HCT116 (cell line): Measurements from ENCODE around the gene SMIM44. TPM values are rescaled to one million over a fixed set of nuclear protein-coding genes. Genes with fewer than 3 reads are reported as not detected.

Source experiments
- ATAC-seq: fragments of 200-7000 bp; cut with Tn5 transposase; 2 replicates; pipeline ENCODE4 v1.9.1; 2020; ENCODE audit warnings: mild to moderate bottlenecking, moderate library complexity
- BruUV-seq: library from RNA; stranded (reverse); fragments of 400-500 nt; replicated peaks from 2 replicates; lab custom pipeline; 2021; lab: Mats Ljungman, UMichigan
- CTCF ChIA-PET: fragments of 300-600 bp; sonication (Branson Sonifier 250); formaldehyde crosslinking; loops from one replicate; lab custom pipeline; 2021; ENCODE audit warnings: antibody characterized with exemption; lab: Charles Lee
- POLR2A ChIA-PET: fragments of 300-600, 350-600 bp; sonication (Branson Sonifier 250); formaldehyde crosslinking; loops from one replicate; lab custom pipeline; 2021; ENCODE audit warnings: antibody characterized with exemption; lab: Charles Lee
- RAD21 ChIA-PET, 2 experiments: fragments of 300-600 bp; sonication (Branson Sonifier 250); formaldehyde crosslinking; loops; one replicate each; lab custom pipeline; 2023; ENCODE audit warnings: low total read pairs in 2 of 2; ENCODE audit not compliant: uncharacterized antibody in 2 of 2, unreplicated experiment in 2 of 2, low non-redundant PET in 1 of 2; lab: Charles Lee
- DNase-seq: peaks from one replicate; pipeline ENCODE4 v3.0.0-alpha.2; 2010; ENCODE audit warnings: low read depth, low spot score
- H2AFZ ChIP-seq: fragments of 200-600 bp; shearing (Covaris generic), sonication (generic); 2 replicates; pipeline ENCODE4 v1.6.1; 2017; ENCODE audit warnings: low read depth, mixed run types, mixed read lengths, antibody characterized with exemption, low read length; ENCODE audit not compliant: poor library complexity, severe bottlenecking
- H3K27ac ChIP-seq: 2 replicates; pipeline ENCODE4 v1.5.1; 2012; ENCODE audit warnings: low read depth, low read length
- H3K27me3 ChIP-seq: fragments of 200-600 bp; sonication (generic); 2 replicates; pipeline ENCODE4 v1.6.1; 2016; ENCODE audit warnings: mixed run types, low read length, mixed read lengths; ENCODE audit not compliant: insufficient read depth
- H3K36me3 ChIP-seq, 2 experiments: fragments of 200-500 bp in 1 of 2; fragments of 200-600 bp in 1 of 2; sonication (Bioruptor generic) in 1 of 2; sonication (generic) in 1 of 2; 2 replicates each; pipeline versions ENCODE4 v1.5.1 to v1.6.1; 2014 to 2016; ENCODE audit warnings: low read length in 2 of 2, inconsistent platforms in 1 of 2, mixed read lengths in 1 of 2, mixed run types in 1 of 2; ENCODE audit not compliant: insufficient read depth in 2 of 2, control insufficient read depth in 1 of 2
- H3K4me1 ChIP-seq, 2 experiments: fragments of 200-600 bp in 1 of 2; sonication (generic) in 1 of 2; 2 replicates each; pipeline versions ENCODE4 v1.5.1 to v1.6.1; 2012 to 2017; ENCODE audit warnings: low read length in 2 of 2, inconsistent platforms in 1 of 2, mild to moderate bottlenecking in 1 of 2, mixed read lengths in 1 of 2, mixed run types in 1 of 2, moderate library complexity in 1 of 2; ENCODE audit not compliant: insufficient read depth in 2 of 2, control insufficient read depth in 1 of 2
- H3K4me2 ChIP-seq: fragments of 200-600 bp; sonication (generic); 2 replicates; pipeline ENCODE4 v1.6.1; 2017; ENCODE audit warnings: mixed run types, low read length, mixed read lengths
- H3K4me3 ChIP-seq, 2 experiments: fragments of 200-600 bp in 1 of 2; sonication (generic) in 1 of 2; replicated peaks in 1 of 2; 2 replicates each; pipeline ENCODE4 v1.5.1; 2011 to 2016; ENCODE audit warnings: low read length in 2 of 2, control low read depth in 1 of 2, low read depth in 1 of 2, mild to moderate bottlenecking in 1 of 2, mixed read lengths in 1 of 2, mixed run types in 1 of 2
- H3K79me2 ChIP-seq: fragments of 200-600 bp; sonication (generic); 2 replicates; pipeline ENCODE4 v1.6.1; 2017; ENCODE audit warnings: mild to moderate bottlenecking, mixed run types, low read length, moderate library complexity, mixed read lengths; ENCODE audit not compliant: insufficient read depth
- H3K9ac ChIP-seq: fragments of 200-600 bp; sonication (generic); 2 replicates; pipeline ENCODE4 v1.6.1; 2016; ENCODE audit warnings: low read length, mixed read lengths
- H3K9me2 ChIP-seq: fragments of 200-600 bp; sonication (generic), shearing (Covaris generic); 2 replicates; pipeline ENCODE4 v1.6.1; 2017; ENCODE audit warnings: mixed run types, mild to moderate bottlenecking, moderate library complexity; ENCODE audit not compliant: insufficient read depth
- H3K9me3 ChIP-seq, 2 experiments: fragments of 200-500 bp in 1 of 2; fragments of 200-600 bp in 1 of 2; sonication (Bioruptor generic) in 1 of 2; sonication (generic) in 1 of 2; 2 replicates each; pipeline ENCODE4 v1.6.1; 2014 to 2017; ENCODE audit warnings: low read length in 2 of 2, mixed read lengths in 2 of 2, inconsistent platforms in 1 of 2, low read depth in 1 of 2, mild to moderate bottlenecking in 1 of 2, mixed run types in 1 of 2, moderate library complexity in 1 of 2; ENCODE audit not compliant: control insufficient read depth in 1 of 2, insufficient read depth in 1 of 2
- H4K20me1 ChIP-seq: fragments of 200-600 bp; sonication (generic), shearing (Covaris generic); 2 replicates; pipeline ENCODE4 v1.6.1; 2017; ENCODE audit warnings: mixed run types, mild to moderate bottlenecking, moderate library complexity; ENCODE audit not compliant: insufficient read depth
- ATF3 ChIP-seq: IDR thresholded peaks from 2 replicates; pipeline ENCODE4 v1.6.1; 2012
- CBX3 ChIP-seq: IDR thresholded peaks from 2 replicates; pipeline ENCODE4 v1.6.1; 2012; ENCODE audit warnings: low read depth
- CTCF ChIP-seq, 3 experiments: fragments of 200-600 bp in 1 of 3; sonication (generic) in 1 of 3; IDR thresholded peaks in 2 of 3; conservative IDR thresholded peaks in 1 of 3; 2 replicates each; pipeline ENCODE4 v1.5.1; 2012 to 2017; ENCODE audit warnings: low read depth in 2 of 3, low read length in 2 of 3, antibody characterized with exemption in 1 of 3, borderline replicate concordance in 1 of 3, control low read depth in 1 of 3, mild to moderate bottlenecking in 1 of 3, mixed read lengths in 1 of 3, mixed run types in 1 of 3, moderate library complexity in 1 of 3; ENCODE audit not compliant: insufficient read depth in 1 of 3
- EZH2 ChIP-seq: fragments of 200-600 bp; sonication (generic); IDR thresholded peaks from 2 replicates; pipeline ENCODE4 v1.6.1; 2017; ENCODE audit warnings: antibody characterized with exemption, mixed run types
- EZH2phosphoT487 ChIP-seq: fragments of 200-600 bp; IDR thresholded peaks from 2 replicates; pipeline ENCODE4 v1.6.1; 2018; ENCODE audit warnings: antibody characterized with exemption, borderline replicate concordance
- FOSL1 ChIP-seq: IDR thresholded peaks from 2 replicates; pipeline ENCODE4 v1.6.1; 2012; ENCODE audit warnings: low read depth
- JUND ChIP-seq: IDR thresholded peaks from 2 replicates; pipeline ENCODE4 v1.6.1; 2012
- POLR2A ChIP-seq: IDR thresholded peaks from 2 replicates; pipeline ENCODE4 v1.7.0; 2011; ENCODE audit warnings: borderline replicate concordance; ENCODE audit not compliant: insufficient read depth, insufficient read length; ENCODE audit errors: extremely low read depth
- RAD21 ChIP-seq: IDR thresholded peaks from 2 replicates; pipeline ENCODE4 v1.6.1; 2012; ENCODE audit warnings: low read depth, mild to moderate bottlenecking
- SIN3A ChIP-seq: IDR thresholded peaks from 2 replicates; pipeline ENCODE4 v1.6.1; 2012; ENCODE audit warnings: low read depth
- SRF ChIP-seq: IDR thresholded peaks from 2 replicates; pipeline ENCODE4 v1.6.1; 2012; ENCODE audit warnings: low read depth
- YY1 ChIP-seq: IDR thresholded peaks from 2 replicates; pipeline ENCODE4 v1.6.1; 2011; ENCODE audit warnings: low read length, low read depth, moderate library complexity, mild to moderate bottlenecking; ENCODE audit not compliant: insufficient replicate concordance; ENCODE audit errors: extremely low read depth
- ZFX ChIP-seq: fragments of 450-650 bp; IDR thresholded peaks from 2 replicates; pipeline ENCODE4 v1.6.1; 2017
- intact Hi-C: fragments of 100-400 bp; cut with micrococcal nuclease; formaldehyde crosslinking; loops from 2 replicates; pipeline ENCODE4 v1.10.0; 2022
- total RNA-seq: library from RNA; stranded (reverse); gene quantifications from one replicate; pipeline ENCODE4 v1.2.1, GENCODE V29; 2021; ENCODE audit not compliant: unreplicated experiment

Gene SMIM44
- total RNA-seq, 1 experiment from 2014 or later, result not detected

- no peak overlapping the region for H3K27ac ChIP-seq
- BruUV-seq, result no TSS peak
- no peak overlapping the region for H3K4me2 ChIP-seq
- ChIA-PET RAD21 (no interaction called here), POLR2A (no interaction called here), CTCF (no interaction called here)
- no peaks in the 10 kb centered on the region for H3K79me2 ChIP-seq
- intact Hi-C loops, result no loop called here
- DNase-seq (no peak), ATAC-seq (no peak)
- H3K9me3 ChIP-seq, result no peaks in the 10 kb centered on the region
- no peaks in the 10 kb centered on the region for H3K4me1 ChIP-seq
- TF ChIP-seq EZH2phosphoT487, result no peak
- no peak for TF ChIP-seq RAD21
- no peak for TF ChIP-seq FOSL1
- TF ChIP-seq POLR2A, result no peak
- TF ChIP-seq CTCF (IDR thresholded peaks at IDR 0.05 in 2 of 3, conservative IDR thresholded peaks at IDR 0.05 in 1 of 3; ENCODE audit: borderline replicate concordance in 1 of 3, insufficient read depth in 1 of 3, low read depth in 2 of 3, low read length in 2 of 3), result no peak
- no peak for TF ChIP-seq JUND
- no peak for TF ChIP-seq SRF
- no peak for TF ChIP-seq ZFX
- TF ChIP-seq CBX3, result no peak
- H3K27me3 ChIP-seq, result no peaks in the 10 kb centered on the region
- H3K36me3 ChIP-seq, result peaks cover 18 to 28% of the 10 kb centered on the region in 2 experiments
- no peak overlapping the region for H3K4me3 ChIP-seq
- no peak overlapping the region for H2AFZ ChIP-seq
- H3K9me2 ChIP-seq, result no peaks in the 10 kb centered on the region
- no peaks in the 10 kb centered on the region for H4K20me1 ChIP-seq
- no peak overlapping the region for H3K9ac ChIP-seq
These were observed 45.4 kb upstream of the SMIM44 start for GRCh38 chr19:3528539-3529211.

GRCh38 chr19:3528080-3528479, 44.8 kb upstream of the SMIM44 start:
- Histone ChIP-seq H3K79me2 (no peaks in the 10 kb centered on the region), H3K9me3 (no peaks in the 10 kb centered on the region), H2AFZ (no peak overlapping the region), H3K27me3 (no peaks in the 10 kb centered on the region), H3K4me2 (no peak overlapping the region), H3K27ac (no peak overlapping the region), H4K20me1 (no peaks in the 10 kb centered on the region), H3K9me2 (no peaks in the 10 kb centered on the region), H3K9ac (no peak overlapping the region), H3K4me1 (no peaks in the 10 kb centered on the region), H3K36me3 (peaks cover 14 to 23% of the 10 kb centered on the region in 2 experiments), H3K4me3 (no peak overlapping the region)
- CTCF ChIA-PET, result no interaction called here
- POLR2A ChIA-PET, result no interaction called here
- TF ChIP-seq EZH2 (no peak), ATF3 (no peak), POLR2A (no peak), RAD21 (no peak), SIN3A (no peak), YY1 (no peak), ZFX (no peak)
- intact Hi-C loops, result no loop called here
- no peak for ATAC-seq
- BruUV-seq, result no TSS peak
- no peak for DNase-seq
- RAD21 ChIA-PET, result no interaction called here
